Measurements from ENCODE around the gene TMEM198.
A peak's percentile ranks its signal among the peaks of the same experiment; 100 is the strongest.

Gene TMEM198

DNA sequence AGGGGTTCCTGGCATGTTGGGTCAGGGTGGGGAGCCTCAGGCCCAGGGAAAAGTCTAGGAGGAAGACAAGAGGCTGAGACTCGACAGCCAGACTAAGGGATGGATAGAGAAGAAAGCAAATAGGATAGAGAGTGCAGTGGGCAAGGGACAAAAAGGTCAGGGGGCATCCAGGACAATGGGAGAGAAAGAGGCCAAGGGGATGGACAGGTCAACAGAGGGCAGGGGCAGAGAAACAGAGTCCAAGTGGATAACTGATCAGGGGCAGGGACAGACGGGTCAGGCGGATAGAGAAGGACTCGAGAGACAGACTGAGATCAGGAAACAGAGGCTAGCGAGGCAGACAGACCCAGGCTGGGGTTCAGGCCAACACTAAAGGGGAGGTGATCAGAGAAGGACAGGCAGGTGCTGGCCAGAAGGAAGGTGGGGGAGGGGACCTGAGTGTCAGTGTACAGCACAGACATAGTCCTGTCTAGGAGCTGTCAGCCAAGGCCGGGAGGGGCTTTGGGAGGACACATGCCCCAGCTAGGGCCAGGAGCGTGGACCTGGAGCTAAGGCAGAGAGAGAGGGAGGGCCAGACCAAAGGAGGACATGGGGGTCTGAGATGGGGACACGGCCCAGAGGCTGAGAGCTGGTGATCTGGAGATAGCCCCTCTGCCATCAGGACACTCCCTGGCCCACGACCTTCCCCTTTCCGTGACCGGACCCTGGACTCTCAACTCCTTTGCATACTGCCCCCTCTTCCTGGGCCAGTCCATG lies 17.3 kb upstream of the TMEM198 start:
- no peak for DNase-seq

DNA sequence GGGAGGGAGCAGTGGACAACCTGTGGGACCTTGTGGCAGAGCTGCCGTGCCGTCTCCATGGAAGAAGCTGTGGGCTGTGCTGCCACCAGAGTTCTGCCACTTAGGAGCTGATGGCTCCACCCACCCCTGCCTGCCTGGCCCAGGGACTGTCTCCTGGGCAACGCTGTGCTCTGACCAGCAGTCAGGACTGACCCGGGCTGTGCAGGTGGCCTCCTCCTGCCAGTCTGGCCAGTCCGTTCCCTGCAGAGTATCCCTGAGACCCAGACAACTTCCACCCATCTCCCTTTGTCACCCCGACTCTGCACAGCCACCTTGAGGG lies 16.8 kb upstream of the TMEM198 start:
- DNase-seq, result no peak

DNA sequence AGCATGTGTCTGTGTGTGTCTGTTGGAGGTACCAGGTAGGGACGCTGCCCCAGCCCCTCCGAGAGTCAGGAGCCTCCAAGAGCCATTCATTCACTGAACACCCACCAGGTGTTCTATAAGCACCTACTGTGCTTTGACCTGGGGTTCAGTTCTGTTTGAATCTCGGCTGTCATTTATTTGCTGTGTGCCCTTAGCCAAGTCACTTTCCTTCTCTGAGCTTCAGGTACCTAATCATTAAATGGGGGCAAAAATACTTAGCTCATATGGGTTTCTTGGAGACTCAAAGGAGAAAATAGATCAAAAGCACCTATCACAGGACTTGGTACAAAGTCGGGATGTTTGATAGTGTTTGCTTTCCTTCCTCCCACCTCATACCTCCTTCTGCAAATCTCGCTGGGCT lies 16.4 kb upstream of the TMEM198 start:
- DNase-seq, result no peak

DNA sequence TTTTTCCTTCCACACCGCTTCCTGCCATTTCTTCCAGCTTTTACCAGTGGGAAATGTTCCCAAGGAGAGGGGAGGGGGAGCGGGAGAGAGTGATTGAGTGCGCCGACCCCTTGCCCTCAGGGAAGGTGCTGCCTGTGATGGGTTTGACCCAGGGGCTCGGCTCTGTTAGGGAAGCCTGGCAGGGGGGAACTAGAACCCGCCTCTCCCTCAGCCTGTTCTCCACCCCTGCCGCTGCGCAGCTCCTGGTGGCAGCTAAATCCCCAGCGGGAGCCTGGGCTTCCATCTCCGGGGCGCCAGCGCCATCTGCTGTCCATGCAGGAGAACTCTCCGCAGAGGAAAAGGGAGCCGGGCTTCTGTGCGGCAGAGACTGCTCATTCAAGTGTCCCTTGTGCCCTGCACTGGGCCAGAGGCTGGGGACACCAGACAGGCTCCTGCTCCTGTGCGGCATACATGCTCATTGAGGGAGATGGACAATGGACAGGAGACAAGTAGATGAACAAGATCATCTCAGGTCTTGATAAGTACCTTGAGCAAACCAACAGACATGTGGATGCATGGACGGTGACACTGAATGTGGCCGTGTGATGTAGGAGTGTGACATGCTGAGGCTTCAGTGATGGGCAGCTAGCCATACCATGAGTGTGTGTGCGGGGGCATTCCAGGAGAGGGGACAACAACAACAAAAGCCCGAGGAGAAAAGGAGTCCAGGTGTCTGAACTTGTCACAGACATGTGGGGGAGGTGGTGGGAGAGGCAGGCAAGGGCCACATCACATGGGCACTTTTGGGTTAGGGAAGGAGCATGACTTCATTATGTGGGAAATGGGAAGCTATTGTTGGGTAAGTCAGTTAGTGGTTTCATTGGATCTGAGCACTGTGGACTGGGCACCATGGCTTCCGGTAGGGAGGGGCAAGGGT lies 13.5 kb upstream of the TMEM198 start:
- peak; percentile 77 for DNase-seq

DNA sequence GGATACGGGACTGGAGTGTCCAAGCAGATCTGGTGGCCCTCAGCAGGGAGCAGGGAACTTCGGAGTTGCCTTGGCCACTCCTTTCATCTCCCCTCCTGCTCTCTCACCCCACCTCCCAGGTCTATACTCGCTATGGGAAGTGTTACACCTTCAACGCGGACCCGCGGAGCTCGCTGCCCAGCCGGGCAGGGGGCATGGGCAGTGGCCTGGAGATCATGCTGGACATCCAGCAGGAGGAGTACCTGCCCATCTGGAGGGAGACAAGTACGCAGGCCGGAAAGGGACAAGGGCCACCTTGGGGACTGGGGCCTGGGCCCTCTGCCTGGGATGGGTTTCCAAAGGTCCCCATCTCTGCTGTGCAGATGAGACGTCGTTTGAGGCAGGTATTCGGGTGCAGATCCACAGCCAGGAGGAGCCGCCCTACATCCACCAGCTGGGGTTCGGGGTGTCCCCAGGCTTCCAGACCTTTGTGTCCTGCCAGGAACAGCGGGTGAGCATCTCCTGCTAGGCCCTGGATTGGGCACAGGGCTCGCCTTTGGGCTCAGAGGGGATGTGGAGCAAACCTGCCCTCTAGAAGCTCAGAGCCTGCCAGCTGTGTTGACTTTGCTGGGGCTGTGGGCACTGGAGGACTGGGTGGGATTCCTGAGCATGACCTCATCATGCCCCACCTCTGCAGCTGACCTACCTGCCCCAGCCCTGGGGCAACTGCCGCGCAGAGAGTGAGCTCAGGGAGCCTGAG lies 12.0 kb upstream of the TMEM198 start:
- DNase-seq, result no peak

DNA sequence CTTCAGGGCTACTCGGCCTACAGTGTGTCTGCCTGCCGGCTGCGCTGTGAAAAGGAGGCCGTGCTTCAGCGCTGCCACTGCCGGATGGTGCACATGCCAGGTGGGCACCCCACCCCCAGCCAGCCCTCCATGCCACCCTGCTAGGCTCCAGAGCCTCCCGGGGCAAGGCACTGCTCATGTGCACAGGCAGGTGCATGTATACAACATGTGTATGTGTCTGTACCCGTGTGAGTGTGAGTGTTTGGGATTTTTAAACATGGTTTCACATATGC lies 11.5 kb upstream of the TMEM198 start:
- no peak for DNase-seq

DNA sequence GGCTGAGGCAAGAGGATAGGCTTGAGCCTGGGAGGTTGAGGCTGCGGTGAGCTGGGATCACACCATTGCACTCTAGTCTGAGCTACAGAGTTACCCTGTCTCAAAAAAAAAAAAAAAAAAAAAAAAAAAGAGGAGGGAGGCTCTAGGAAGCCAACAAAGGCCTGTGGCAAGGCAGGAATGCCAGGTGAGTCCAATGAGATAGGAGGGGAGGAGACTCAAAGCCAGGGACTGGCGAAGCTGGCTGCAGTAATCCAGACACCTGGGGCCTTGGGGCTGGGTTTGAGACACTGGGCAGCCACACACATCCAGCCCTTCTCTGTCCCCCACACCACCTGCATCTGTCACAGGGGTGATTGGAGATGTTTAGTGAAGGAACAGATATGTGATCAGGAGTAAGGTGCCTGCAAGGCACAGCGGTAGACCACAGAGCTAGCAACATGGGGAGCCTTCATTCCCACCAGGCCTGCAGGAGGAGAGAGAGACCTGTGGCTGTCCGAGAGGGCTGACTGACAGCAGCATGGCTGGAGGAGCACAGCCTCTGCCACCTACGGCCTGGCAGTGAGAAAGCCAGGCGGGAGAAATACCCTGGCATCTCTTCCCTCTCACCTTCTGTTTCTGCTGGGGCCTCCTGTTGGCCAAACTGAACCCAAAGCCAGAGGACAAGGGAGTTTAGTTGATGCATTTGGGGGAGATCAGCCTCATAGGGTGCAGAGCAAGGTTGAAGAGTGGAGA lies 9.7 kb upstream of the TMEM198 start:
- DNase-seq, result no peak

DNA sequence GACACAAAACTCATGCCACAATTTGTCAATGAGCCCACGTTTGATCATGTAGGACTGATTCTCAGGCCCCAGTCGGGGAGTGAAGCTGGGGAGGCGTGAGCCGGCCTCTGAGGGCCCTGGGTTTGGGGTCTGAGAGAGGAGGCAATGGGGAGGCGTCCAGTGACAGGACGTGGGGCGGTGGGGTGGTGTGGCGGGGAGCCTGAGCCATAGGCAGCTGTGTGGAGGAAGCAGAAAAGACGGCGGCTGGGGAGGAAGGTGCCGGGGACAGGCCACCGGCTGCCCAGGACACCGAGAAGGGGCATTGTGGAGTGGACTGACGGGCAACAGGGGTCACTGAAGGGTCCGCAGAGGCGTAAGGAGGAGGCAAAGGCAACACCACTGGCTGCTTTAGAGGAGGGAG lies 7.4 kb upstream of the TMEM198 start:
- no peak for DNase-seq

DNA sequence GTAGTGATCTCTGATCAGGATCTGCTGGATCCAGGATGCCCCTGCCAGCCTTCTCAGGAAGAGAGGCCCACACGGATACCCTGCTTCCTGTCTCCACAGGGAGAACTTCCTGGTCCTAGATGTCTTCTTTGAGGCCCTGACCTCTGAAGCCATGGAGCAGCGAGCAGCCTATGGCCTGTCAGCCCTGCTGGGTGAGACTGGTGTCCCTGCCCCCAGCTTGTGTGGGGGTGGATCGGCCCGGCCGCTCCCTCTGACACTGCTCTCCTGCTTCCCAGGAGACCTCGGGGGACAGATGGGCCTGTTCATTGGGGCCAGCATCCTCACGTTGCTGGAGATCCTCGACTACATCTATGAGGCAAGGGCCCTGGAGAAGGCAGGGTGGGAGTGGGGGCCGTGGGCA lies 6.9 kb upstream of the TMEM198 start:
- no peak for DNase-seq

DNA sequence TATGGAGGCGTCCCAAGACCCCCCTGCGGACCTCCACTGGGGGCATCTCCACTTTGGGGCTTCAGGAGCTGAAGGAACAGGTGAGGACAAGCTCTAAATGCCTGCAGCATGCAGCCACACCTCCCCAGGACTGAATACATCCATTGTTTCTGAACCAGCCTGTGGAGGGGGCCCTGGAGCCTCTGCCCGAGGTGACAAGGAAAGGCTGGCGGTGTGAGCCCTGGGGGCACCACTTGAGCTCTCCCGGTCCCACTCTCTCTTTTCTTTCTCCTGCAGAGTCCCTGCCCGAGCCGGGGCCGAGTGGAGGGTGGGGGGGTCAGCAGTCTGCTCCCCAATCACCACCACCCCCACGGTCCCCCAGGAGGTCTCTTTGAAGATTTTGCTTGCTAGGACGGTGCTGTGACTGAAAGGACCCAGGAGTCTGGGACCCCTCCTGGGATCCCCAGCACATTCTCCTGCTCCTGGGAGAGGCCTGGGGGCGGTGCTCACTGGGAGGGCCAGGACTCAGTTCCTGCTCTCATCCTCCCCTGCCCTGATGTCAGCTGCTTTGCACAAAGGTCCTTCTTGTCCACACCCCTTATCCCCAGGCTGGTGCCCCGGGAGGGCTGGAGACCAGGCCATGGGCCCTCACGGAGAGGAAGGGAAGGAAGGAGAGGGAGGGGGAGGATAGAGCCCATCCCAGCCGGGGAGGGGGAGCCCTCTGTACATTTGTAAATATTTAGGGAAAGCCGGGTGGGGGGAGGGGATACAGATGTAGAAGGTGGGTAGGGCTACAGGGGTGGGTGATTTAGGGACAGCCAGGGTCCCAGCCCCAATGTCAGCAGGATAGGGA lies 6.0 kb upstream of the TMEM198 start:
- no peak for DNase-seq

DNA sequence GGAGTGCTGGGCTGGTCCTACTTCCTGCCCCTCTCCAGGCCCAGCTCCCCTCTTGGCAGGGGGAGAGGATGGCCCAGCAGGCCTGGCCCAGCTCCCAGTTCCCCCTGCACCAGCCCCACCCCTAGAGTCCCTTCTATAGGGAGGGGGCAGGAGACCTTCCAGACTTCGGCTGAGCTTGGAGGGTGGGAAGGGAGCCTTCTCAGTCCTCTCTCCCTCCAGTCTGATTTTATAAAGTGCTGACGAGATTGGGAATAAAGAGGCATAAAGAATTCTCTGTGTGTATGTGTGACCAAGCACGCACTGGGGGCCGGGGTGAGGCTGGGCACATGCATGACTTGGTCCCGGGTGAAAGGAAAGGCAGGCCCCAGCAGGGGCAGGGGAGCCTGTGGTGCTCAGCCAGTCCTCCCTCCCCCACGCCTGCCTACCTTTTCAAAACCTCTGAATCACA lies 5.3 kb upstream of the TMEM198 start:
- peak; percentile 35 for DNase-seq

DNA sequence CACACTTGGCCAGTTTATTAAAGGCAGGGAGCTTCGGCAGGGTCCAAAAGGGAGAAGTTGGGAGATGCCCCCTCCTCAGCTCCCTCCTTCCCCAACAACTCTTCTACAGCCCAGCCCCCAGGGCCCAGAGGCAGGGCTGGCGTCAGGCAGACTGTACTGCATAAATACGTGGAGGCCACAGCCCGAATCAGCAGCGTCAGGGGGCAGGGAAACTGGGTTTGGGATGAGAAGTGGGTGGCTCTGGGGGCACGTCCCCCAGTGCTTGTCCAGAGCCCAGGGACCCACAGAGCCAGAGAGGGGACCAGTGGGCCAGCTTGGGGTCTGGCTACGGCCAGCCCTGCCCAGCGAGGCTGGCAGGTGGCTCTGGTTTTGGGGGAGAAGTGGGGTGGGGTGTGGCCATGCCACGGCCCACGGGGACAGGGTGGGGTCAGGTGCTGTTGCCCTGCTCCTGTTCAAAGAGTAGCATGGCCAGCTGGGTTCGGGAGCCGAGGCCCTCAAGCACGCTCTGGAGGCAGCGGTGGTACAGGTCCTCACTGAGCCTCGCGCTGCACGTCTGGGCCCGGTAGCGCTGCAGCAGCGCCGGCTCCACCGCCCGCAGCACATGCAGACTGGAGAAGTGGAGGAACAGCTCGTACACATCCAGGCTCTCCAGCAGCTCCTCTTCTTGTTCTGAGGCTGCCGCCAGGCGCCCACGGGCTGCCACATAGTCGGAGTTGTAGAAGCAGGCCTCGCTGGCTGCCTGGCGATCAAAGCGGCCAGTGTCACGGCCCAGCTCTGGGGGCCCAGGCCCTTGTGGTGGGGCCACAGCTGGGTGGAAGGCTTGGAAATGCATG lies 4.7 kb upstream of the TMEM198 start:
- DNase-seq, result no peak

DNA sequence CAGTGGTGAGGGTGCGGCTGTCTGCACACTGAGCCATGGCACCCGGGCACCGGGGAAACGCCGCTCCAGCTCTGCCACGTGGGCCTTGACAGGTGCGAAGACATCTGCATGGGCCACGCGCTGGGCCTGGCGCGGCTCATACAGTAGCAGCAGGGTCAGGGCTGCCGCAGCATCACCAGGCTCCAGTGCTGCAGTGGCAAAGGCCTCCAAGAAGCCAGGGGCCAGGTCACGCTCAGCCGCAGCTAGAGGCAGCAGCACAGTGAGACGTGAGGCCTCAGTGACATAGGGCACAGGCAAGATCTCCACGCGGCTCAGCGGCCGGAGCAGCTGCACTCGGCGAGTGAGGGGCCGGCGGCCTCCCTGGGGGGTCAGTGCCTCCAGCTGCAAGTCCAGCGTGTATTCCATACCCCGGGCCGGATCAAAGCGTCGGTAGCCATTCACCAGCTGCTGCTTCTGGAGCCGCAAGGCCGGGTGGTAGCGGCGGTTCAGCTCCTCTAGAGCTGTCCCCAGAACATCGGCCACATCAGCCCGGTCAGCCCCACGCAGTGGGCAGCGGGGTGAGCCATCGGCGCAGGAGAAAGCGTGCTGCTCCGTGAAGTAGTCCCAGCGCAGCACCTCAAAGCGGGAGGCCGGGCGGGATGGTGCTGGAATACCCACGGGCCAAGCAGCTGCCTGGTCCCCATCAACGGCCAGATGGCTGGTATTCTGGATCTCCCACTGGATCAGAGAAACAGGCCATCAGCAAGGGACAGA lies 3.7 kb upstream of the TMEM198 start:
- no peak for DNase-seq

DNA sequence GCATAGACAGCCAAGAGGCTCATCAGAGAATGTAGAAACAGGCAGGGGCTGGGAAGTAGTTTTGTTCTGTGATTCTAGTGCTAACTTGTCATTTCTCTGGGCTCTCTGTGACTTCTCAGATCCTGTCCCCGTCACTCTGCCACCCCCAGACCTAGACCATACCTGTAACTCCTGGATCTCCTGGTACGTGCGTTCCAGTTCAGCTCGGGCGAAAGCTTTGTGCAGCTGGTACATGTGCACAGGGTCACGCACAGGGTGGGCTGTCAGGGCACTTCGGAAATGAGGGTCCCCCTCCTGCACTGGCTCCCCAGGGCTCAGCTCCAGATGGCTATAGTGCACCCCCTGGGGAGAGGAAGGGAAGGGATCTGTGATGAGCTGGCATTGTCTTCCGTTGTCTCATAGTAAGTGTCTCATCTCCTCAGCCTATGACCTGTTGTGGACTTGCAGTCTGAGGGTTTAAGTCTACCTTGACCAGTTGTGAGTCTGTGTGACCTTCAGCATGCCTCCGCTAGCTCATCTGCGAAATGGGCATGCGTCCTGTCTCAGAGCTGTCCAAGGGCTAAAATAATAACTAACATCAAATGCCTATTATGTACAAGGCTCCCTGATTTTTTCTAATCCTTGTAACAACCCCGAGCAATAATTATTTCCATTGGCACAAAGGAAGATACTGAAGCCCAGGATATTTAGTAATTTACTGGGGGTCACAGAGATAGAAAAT lies 2.9 kb upstream of the TMEM198 start:
- DNase-seq, result no peak

DNA sequence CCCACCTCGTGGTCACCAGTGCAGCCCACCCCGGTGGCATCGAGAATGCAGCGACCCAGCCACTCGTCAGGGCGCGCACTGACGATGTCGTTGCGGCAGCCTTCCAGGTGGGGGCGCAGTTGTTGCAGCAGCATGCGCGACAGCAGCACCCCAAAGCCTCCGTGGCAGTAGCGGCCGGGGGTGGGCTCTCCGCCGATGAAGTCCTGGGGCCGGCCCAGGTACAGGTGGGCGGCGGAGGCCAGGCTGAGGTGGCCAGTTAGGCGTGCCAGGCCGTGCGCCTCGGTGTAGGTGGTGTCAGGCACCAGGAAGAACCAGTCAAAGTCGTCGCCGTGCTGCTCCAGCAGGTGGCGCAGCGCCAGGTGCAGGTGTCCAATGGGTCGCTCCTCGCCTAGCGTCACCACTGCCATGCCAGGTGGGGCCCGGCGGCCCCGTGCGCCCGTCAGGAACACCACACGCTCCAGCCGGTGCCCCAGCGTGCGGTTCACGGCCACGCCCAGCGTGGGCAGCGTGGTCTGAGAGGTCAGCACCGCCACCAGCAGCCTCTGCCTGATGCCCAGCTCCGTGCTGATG lies 2.1 kb upstream of the TMEM198 start:
- peak; percentile 57 for DNase-seq

DNA sequence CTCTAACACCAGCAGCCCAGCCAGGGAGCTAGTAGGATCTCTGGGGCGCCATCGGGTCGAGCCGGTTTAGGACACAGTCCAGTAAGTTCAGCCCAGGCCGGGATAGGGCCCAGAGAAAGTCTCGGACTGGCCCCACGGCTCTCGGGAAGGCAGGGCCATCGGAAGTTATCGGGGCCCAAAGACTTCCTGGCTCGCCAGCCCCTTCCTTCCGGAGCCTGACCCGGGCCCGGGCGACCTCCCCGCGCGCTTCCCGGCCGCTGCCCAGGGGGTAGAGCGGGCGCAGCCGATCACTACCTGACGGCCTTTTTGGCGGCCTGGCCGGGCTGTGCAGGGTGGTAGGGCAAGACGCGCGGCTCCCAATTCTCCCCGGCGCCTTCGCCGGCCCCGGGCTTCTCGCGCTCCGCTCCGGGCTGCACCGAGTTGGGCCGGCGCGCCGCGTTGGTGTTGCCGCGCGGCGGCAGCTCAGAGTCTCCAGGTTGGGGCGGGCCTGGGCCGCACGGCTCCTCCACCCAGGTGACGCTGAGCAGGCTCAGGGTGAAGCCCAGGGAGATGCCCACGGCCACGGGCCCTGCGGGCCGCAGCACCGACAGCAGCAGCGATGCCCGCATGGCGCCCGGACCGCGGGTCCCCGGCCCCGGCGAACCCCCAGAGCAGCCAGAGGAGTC lies 765 bp upstream of the TMEM198 start:
- DNase-seq, result peak; percentile 33

DNA sequence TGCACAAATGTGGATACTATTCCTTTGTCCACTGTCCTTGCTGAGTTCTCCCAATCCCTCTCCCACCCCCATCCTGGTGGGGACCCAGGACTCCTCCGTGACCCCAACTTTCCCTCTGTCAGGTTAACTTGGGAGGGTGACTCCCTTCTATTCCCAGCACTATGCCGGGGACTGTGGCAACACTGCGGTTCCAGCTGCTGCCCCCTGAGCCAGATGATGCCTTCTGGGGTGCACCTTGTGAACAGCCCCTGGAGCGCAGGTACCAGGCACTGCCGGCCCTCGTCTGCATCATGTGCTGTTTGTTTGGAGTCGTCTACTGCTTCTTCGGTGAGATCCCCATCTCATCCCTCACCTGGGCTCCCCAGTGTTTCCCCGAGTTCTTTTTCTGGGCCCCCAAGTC lies 739 bp downstream of the TMEM198 start:
- DNase-seq, result no peak

DNA sequence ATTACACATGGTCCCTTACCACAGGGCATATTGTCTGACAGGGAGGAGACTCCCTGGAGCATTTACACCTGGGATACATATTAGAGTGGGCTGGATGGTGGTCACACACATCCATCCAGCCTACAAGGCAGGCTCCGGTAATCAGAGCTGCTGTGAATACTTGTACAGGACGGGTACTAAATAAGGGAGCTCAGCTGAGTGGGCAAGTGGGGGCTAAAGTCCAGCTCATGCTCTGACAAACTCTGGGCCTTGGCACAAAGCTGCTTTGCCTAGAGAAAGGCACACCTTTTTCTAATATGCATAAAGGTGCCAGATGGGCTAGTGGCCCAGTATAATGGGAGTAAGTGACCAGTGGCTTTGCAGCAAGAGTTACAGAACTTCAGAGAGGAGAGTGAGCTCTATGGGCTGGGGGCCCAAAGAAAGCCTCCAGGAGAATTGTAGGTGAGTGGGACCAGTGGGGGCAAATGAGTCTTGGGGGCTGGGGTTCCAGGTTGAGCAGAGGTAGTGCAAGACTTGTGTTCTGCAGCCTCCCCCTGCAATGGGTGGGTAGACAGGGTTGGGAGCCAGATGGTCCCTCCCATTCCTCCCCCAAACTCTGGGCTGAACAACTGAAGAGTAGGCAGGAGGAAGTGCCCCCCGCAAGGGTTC lies 1.6 kb downstream of the TMEM198 start:
- DNase-seq, result no peak

Measured in fibroblast of skin of back (primary cell).